Suppressor macrophage (primary cell): ENCODE data around the gene MGAT4D.
"Not testable (repeated sequence)": the region's sequence is repeated elsewhere in the genome, so short reads cannot be mapped to it uniquely, and the experiment has no call there.

ENCODE experiments used
- DNase-seq, 4 experiments: peaks; one replicate each; pipeline ENCODE4 v3.0.0-alpha.2; 2020 to 2022
- total RNA-seq, 17 experiments: gene quantifications; one replicate each; lab custom pipeline; 2026; ENCODE audit warnings: mixed read lengths in 6 of 17, inconsistent platforms in 3 of 17; lab: John Stamatoyannopoulos, UW

MGAT4D gene
- total RNA-seq = 0 to 2.2 (median 0) reads per million in 17 experiments

DNA sequence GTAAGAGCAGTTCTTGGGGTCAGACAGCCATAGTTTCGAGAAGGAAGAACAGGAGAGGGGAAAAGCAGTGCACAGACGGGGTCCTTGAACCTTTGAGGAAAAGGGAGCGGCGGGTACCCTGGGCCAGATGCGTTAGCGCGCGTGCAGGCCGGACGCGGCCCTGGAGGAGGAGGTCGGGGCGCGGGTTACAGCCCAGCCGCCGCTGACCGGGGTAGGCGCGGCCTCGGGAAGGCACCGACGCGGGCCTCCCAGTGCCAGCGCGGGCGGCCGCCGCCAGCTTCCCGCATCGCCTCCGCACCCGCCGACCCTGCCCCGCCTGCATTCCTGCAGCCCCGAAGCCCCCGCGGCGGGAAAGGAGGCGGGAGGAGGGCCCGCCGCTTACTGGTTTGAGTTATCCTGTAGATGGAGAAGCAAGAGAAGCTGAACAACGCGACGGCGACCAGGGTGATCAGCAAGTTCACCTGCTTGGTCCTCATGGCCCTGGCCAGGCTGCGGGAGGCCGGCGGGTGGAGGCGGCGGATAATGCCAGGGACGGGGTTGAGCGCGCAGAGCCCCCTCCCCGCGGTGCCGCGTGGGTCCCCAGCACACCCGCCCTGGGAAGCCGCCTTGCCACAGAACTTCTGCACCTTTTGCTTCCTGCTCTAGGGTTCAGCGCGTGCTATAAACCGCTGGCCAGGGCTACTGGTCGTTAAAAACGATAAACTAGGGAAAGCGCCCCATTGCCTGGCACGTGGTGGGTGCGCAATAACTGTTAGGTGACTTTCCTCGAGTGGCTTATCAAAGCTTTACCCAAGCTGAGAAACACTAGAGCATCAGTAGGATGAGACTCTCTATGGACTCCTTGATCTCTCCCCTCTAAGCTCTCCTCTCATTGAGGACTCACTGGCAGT lies at the start of gene MGAT4D:
MGAT4D (minus strand) TSS at position 547 of the 890 bp plus-strand sequence; CDS start at position 476, 71 bp downstream.
- DNase-seq = peak in 2 of 4 experiments; percentile 5 to 23

DNA sequence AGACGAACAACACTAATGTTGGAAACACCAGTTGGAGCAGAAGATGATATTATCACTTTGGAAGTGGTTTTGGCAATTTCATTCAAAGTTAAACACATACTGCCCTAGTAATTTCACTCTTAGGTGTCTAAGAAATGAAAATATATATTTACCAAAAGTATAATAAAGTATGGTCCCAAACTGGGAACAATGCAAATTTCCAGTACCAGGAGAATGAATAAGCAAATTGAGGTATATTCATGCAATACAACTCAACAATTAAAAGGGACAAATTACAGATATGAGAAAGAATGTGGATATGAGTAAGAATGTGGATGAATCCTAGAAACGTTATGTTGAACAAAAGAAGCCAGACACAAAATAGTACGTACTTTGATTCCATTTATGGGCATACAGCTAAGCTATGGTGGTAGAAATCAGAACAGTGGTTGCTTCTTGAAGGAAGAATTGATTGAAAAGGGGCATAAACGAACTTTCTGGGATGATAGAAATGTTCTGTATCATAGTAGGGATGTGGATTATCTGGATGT lies 35.9 kb upstream of the MGAT4D start:
- DNase-seq = no peak

DNA sequence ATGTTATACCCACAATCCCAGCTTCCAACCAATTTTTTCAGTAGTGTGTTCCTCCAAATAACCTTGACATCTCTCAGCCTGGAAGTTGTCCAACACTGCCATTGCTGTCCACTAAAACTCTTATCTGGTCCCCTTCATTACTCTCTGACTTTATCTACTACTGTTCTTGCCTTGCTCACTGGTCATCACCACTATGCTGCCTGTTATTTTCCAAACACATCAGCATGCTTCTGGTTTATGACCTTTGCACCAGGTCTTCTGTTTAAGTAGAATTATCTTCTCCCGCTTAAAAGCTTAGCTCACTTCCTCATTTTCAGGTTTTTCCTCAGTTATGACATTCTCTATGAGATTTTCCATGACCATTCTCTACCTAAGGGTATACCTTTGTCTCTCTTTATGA lies 31.3 kb upstream of the MGAT4D start:
- DNase-seq = no peak

DNA sequence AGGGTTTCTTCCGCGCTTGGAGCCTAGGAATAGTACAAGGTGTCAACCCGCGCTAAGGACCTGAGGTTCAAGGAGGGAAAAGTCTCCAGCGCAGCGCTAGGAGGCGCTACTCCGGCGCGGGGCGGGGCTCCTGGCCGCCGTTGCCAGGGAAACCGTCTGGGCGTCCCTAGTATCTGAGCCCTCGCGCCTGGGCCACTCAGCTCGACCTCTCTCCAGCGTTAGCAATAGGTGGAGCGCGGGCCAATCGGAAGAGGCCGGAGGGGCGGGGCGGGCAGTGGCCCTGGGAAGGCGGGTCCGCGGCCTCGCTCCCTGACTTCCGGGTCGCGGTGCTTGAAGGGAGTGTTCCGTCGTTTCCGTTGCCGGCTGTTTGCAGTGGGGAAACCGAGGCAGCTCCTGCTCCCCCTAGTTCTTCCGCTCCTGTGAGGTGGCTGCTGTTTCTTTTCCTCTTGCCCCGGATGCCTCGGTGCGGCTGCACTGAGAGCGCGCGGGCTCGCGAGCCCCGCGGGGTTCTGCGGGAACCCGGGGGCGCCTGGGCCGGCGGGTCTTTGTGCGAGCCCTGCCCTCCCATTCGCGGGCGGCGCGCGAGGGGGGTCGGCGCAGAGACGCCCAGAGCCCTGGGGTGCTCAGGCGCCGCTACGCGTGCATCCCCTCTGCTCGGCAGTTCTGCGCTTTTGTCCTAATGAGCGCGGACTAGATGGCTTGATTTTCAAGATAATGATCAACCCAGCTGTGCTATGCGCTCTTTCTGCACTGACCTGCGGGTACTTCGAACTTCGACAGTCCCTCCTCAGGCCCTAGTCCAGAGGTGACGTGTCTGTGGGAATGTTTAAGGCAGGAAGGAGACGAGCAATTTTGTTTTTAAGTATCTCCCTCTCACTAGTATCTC lies 26.0 kb upstream of the MGAT4D start, which contains the start of gene ELMOD2:
ELMOD2 (plus strand) TSS at position 312 of the 886 bp plus-strand sequence. CDS start 1,261 bp downstream, outside the sequence.
- DNase-seq = peak; percentile 97 to 100 (median 99)

DNA sequence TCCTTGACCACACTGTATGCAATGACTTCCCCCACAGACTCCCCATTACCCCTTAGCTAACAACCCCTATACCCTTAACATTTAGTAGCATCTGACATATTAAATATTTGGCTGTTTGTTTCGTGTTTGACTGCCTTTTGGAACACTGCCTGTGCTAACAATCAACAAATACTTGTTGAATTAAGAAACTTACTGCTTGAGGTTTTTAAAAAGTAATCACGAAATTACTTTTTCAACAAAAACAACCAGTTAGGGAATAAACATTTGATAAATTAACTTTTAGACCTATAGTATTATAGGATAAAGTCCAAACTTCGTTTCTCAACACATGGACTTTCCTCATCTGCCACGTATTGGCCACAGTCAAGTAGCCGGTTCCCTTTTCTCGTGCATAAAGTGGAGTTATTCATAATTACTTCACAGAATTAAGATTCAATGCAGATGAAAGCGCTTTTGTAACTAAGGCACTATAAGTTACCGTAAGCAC lies 25.3 kb upstream of the MGAT4D start:
- DNase-seq = no peak

DNA sequence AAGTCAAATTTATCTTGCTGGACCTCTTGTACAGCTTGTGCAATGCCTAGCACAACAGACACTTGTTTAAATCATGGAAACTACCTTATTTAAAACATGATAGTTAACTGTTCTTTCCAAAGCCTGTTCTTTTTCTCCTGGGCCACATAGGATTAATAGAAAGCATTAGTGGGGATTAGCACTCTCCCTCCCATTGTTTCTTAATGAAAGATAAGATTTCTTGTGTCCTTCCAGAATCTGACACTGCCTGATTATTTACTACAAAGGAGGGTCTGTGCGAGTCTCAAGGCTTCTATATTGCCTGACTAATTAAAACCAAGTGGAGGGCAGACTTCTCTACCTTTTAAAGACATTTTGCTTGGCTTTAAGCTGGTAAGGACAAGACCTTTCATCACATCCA lies 17.3 kb upstream of the MGAT4D start:
- no peak for DNase-seq

DNA sequence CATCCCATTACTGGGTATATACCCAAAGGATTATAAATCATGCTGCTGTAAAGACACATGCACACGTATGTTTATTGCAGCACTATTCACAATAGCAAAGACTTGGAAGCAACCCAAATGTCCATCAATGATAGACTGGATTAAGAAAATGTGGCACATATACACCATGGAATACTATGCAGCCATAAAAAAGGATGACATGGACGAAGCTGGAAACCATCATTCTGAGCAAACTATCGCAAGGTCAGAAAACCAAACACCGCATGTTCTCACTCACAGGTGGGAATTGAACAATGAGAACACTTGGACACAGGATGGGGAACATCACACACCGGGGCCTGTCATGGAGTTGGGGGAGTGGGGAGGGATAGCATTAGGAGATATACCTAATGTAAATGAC lies 15.7 kb upstream of the MGAT4D start:
- not testable (repeated sequence) for DNase-seq

DNA sequence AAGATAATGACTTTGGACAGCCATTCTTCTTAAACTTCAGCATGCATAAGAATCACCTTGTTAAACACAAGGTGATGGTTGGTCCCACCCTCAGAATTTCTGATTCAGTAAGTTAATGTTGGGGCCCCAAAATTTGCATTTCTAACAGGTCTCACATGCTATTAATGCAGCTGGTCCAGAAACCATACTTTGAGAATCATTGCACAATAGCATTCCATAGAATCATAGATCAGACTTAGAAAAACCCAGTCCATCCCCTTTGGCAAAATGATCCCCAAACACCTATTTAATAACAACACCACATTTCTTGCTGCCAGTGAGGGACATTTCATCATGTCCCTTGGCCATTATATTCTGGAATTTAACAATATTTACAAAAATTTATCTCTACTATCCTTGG lies 6.2 kb upstream of the MGAT4D start:
- no peak for DNase-seq

DNA sequence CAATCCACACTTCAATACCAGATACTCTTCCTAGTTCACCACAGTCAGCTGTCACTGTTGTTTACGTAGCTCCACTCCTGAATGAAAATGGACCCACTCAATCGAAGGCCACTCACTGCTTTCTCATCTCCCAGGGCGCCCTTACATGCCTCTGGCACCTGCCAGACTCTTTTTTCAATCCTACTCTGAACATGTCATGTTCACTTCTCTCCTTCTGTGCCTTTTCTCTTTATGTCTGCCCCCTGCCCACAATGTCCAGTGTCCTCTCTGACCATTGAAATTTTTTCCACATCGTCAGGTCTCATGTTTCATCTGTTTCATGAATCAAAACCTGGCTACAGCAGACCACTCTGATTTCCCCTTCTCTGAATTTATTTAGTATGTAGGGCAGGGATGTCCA lies 1.3 kb upstream of the MGAT4D start:
- no peak for DNase-seq

DNA sequence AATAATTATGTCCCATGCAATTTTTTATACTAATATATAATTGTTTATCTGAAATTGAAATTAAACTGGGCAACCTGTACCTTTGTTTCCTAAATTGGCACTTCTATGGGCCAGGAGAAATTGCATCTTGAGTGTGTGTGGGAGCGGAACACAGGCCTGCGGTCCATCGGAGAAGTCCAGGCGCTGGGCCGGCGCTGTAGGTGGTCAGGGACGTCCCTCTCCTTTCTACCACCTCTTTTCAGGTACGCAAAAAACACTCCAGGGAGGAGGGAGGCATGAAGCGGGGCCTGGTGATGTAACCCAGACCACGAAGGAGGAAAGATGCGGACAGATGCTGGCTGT lies 717 bp downstream of the MGAT4D start:
- no peak for DNase-seq

DNA sequence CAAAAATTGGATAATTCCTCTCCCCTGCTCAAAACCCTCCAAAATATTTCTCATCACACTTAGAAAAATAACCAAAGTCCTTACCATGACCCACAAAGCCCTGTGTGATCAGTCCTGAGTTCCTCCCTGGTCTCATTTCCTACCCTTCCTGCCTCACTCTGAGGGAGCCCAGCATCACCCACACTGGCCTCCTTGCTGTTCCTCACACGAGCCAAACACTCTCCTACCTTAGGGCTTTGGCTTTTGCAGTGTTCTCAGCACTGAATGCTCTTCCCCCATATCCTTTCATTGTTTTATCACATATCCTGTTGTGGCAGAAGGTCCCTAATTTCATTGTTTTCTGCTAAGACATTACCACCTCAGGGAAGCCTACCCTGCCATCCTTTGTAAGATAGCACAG lies 12.2 kb downstream of the MGAT4D start:
- no peak for DNase-seq

DNA sequence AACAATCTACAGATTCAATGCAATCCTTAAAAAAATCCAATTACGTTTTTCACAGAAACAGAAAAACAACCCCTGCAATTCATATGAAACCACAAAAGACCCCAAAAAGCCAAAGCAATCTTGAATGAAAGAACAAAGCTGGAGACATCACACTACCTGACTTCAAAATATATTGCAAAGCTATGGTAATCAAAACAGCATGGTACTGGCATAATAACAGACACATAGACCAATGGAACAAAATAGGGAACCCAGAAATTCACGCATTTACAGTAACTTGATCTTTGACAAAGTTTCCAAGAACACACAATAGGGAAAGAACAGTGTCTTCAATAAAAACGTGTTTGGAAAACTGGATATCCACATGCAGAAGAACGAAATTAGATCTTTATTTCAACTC lies 14.6 kb downstream of the MGAT4D start:
- no peak for DNase-seq

DNA sequence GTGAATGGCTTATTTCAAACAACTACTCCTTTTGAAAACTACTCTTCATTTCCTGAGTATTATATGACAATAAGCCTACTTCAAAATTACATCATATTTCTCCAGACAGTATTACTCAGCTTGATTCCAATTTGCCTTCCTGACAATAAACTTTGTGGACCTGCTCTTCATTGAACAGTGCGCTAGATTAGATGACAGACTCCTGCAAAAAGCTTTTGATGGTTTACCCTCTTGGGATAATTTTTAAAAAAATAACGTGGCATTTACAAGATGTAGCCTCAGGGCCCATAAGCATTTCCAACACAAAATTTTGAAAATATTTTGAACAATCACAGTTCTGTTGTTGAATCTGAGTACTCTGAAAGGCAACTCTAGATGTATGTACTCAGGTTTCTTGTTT lies 25.9 kb downstream of the MGAT4D start:
- no peak for DNase-seq

DNA sequence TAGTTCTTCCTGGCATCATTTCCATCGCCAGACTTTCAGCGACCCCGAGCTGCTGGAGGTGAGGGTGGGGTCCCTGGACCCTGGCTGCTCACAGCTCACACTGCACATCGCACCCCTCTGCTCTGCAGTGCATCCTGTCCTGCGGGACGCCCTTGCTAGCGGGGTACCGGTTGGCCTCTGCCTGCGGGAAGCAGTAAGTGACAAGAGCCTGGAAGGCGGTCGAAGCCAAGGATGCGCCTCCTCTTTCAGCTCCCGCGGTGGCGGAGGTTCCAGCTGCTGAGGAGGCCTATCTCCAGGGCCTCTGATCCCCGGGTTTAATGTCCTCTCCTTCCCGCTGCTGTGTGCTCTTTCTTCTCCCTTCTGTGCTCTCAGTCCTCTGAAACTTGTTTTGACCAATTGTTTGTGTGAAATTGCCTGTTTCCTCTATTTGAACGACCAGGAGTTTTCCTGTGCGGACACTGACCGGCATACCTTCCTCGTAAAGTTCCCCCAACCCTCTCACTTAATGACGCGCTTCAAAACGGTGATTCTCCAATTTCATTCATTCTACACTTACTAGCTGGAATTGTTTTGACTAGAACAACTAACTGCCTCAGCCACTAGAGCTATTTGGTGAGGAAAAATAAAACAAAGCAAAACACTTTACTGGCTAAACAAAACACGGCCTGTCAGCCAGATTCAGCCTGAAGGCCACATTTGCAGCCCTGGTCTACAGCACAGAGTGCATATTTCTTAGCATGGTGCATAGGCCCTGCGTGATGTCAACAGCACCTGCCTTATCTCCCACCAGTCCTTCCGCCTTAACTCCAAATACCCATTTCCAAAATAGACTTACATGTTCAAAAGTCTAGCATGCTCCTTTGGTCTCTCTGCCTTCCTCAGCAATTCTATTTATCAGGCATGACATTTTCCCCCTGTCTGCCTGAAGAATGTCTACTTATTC lies 28.0 kb downstream of the MGAT4D start:
- no peak for DNase-seq

DNA sequence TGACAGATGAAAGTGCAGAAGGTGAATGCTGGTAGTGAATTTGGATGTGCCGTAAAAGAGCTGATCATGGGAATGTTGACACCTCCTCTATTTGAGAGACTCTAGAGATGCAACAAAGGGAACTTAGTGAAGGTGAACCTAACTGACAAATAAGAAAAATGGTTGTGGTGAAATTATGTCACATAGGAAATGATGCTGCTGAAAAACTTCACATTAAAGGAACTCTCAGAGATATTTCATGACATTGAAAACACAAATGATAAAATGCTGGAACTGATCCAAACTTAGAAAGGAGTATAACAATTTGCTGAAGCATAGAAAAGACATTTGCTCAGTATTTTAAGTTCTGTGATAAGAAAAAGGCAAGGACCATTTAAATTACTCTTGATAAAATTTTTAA lies 31.9 kb downstream of the MGAT4D start:
- no peak for DNase-seq

DNA sequence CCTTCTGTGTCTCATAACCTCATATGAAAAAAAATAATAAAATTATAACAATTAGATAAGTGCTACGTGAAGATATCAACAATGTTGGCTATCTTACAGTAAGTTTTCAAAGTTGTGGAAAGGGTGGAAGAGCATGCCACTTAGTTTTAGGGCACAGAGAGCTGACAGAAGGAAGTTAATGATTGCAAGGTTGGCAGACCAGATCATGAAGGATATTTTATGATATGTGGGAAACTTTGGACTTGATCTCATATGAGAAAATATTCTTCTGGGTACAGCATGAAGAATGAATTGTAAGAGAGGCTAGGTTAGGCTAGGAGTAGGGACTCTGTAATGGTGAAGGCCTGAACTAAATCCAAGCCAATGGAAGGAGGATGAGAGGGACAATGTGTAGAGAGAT lies 34.5 kb downstream of the MGAT4D start:
- no peak for DNase-seq

DNA sequence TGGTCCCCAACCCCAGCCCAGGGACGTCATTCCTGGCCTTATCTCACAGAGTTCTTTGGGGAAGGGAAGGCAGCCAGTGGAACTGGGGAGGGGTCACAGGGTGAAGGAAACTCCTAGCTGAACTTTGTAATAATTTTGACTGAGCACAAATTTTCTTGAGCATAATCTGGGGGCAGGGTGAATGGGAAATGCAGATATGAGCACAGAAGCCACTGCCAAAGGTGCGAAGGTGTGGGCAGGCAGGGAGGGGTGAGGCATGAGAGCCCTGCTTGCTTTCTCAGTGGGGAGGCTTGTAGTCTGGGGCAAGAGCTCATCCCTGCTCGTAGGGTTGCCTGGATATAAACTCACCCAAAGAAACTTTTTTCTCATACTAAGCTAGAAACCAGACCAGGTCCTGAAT lies 34.9 kb downstream of the MGAT4D start:
- no peak for DNase-seq

DNA sequence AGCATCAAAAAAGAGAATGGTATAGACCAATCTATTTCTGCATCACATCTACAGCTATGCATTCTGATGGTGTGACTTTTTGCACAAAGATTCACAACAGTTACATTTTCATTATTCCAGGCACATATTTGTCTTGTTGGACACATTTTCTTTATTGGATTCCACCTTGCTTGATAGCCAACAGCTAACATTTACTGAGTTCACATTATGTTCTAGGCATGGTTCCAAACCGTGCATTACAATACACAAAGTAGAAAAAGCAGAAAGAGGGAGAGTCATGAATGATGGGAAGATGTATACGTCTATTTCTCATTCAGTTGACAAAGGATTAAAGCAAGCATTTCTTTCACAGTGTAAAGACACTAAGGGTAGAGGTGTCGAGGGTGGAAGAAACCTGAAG lies 47.7 kb downstream of the MGAT4D start:
- DNase-seq = no peak

DNA sequence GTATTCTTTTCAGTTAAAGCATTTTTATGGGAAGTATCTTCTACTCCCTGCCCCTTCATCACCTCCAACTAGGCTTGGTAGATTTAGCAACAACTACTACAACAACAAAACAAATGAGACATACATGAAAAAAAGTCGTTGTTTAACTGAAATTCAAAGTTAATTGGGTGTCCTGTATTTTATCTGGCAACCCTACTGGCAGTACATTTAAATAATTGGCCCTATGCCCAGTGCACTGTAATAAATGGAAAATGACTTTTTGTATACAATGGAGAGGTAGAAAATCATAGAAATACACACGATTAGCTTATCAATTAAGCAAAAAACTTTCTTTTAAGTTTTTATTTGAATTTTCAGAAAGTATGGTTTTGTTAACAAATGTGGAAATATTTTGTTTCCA lies 49.3 kb downstream of the MGAT4D start:
- DNase-seq = no peak

DNA sequence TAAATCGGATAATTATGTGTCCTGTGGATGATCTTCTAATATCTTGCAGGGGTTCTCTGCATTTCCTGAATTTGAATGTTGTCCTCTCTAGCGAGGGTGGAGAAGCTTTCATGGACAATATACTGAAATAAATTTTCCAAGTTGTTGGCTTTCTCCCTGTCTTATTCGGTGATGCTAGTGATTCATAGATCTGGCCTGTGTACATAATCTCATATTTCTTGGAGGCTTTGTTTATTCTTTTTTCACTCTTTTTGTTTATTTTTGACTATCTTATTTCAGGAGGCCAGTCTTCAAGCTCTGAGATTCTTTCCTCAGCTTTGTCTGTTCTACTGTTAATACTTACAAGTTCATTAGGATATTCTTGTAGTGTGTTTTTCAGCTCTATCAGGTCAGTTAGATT lies 49.9 kb downstream of the MGAT4D start:
- DNase-seq = no peak

DNA sequence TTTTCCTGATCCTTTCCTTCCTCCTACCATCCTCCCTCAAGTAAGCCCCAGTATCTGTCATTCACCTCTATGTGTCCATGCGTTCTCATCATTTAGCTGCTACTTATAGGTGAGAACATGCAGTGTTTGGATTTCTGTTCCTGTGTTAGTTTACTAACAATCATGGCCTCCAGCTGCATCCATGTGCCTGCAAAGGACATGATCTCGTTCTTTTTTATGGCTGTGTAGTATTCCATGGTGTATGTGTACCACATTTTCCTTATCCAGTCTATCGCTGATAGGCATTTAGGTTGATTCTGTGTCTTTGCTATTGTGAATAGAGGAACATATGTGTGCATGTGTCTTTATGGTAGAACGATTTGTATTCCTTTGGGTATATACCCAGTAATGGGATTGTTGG lies 53.7 kb downstream of the MGAT4D start:
- DNase-seq = not testable (repeated sequence)

DNA sequence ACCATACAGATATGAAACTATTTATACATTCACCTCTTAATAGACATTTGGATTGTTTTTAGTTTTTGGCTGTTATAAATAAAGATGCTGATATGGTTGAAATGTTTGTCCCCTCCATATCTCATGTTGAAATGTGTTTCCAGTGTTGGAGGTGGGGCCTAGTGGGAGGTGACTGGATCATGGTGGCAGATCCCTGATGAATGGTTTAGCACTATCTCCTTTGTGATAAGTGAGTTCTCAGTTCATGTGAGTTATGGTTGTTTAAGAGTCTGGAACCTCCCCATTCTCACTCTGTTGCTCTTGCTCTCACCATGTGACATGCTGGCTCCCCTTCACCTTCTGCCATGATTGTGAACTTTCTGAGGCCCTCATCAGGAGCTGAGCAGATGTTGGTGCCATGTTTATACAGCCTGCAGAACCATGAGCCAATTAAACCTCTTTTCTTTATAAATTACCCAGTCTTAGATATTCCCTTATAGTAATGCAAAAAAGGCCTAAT lies 58.4 kb downstream of the MGAT4D start:
- DNase-seq = no peak
